T1000 (cell line): Measurements from ENCODE around the gene GPR31.
"Not testable (repeated sequence)": the region's sequence is repeated elsewhere in the genome, so short reads cannot be mapped to it uniquely, and the experiment has no call there.

Source experiments
- DNase-seq: peaks from one replicate; lab custom pipeline; 2025; ENCODE audit warnings: mixed read lengths; lab: John Stamatoyannopoulos, UW

Gene GPR31, protein sequence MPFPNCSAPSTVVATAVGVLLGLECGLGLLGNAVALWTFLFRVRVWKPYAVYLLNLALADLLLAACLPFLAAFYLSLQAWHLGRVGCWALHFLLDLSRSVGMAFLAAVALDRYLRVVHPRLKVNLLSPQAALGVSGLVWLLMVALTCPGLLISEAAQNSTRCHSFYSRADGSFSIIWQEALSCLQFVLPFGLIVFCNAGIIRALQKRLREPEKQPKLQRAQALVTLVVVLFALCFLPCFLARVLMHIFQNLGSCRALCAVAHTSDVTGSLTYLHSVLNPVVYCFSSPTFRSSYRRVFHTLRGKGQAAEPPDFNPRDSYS

GRCh38 chr6:167157863-167158262, at the start of gene GPR31:
GPR31 (minus strand) TSS chr6:167157980; CDS start chr6:167157831, 149 bp downstream.
- DNase-seq = no peak

GRCh38 chr6:167207527-167207926, 49.7 kb upstream of the GPR31 start:
- no peak for DNase-seq

DNA sequence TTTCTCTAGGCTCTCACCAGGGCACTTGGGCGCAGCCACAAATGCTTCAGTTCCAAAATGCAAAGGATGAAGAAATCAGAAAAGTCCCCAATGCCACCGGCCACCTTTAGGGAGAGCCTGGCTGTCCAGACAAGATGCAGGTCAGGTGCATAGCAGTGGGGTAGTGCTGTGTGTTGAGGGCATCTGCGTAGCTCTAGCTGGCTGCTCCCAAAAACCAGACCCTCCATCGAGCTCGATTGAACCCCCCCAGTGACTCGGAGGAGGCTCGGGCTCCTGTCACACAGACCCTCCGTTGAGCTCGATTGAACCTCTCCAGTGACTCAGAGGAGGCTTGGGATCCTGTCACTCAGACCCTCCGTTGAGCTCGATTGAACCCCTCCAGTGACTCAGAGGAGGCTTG, 47.5 kb upstream of the GPR31 start:
- DNase-seq = not testable (repeated sequence)

DNA sequence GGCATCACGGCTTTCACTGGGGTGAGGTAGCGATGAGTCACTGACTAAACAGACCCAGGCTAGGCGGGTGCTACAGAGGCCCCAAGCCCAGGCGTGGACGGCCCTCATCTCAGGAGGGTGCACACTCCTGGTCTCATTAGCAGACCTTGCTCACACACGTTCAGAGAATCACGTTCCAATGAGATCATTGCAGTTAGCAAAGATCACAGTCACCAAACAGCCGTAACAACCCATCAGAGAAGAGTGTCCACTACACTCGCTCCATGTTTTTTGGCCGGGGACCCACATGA, 46.2 kb upstream of the GPR31 start:
- DNase-seq = not testable (repeated sequence)

DNA sequence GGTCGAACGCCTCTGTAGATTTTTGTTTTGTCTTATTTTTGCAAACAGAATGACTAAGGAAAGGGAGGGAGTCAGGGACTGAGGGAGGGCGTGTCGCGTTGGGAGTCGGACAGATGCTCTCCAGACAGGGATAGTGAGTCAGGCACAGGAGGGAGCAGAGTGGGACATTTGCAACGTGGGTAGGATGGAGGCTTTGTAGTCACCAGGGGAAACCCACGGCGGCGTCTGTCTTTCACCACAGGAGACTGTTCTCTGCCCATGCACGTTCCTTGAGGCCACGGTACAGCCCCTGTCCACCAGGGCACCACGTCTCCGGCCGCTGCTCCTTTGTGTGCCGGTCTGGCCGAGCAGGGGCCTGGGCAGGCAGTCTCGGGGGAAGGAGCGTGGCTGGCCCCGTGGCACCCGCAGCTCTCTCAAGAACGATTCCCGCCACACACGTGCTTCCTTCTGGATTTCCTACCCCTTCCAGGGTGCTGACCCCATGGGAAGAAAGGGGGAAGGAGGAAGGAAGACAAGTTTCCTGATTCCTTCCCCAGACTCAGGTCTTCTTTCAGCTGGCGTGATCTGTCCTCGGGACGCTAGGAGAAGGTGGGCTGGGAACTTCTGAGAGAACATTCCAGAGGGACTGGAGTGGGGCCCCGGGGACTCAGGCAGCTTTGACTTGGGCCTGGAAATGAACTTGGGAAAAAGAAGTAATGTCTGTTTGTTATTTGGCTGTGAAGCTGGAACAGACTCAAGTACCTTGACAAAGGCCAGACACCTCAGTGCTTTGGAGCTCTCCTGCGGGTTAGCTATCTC, 45.7 kb upstream of the GPR31 start:
- not testable (repeated sequence) for DNase-seq

DNA sequence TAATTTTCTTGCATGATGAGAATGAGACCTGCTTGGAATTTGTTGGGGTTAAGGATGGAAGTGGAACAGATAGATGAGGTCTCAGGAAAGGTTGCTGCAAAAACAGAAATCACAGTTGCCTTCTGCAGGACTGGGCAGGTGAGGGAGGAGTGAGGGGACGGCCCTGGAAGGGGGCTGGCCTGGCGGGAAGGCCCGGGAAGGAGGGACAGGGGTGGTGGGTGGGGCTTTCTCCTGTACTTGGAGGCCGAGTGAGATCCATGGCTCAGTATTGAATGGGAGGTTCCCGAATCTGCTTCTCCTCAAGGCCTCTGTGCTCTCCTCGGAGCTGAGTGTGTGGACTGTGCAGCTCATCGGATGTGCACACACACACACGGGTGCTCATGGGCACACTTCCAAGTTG, 44.8 kb upstream of the GPR31 start:
- not testable (repeated sequence) for DNase-seq

- no peak for DNase-seq
These were observed 43.0 kb upstream of the GPR31 start for GRCh38 chr6:167200806-167201205.

DNA sequence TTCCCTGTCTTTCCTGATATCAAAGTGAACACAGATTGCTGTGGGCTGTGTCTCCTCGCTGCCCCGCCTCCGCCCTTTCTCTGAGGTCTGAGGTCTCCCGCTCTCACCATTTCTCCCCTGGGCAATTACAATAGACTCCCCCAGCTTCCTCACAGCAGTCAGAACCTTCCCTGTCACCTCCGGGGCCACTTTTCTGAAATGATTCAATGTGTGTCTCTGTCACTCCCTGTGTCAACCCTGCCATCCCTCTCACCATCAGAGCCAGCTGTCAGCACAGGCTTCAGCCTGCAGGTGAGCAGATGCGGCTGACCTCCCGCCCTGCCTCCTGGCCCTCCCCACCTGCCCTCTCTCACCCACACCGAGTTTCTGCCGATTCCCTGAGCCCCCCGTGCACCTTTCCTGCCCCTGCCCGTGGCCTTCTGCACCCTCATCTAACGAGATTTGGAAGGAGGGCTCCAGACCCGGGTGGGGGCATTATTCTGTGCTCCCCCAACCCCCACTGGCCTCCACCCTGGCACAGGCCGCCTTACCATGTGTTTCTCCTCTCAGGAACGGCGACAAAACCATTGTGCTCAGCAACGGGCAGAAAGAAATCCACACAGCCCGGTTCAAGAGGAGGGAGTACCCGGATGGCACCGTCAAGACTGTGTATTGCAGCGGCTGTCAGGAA, 38.3 kb upstream of the GPR31 start:
- not testable (repeated sequence) for DNase-seq

DNA sequence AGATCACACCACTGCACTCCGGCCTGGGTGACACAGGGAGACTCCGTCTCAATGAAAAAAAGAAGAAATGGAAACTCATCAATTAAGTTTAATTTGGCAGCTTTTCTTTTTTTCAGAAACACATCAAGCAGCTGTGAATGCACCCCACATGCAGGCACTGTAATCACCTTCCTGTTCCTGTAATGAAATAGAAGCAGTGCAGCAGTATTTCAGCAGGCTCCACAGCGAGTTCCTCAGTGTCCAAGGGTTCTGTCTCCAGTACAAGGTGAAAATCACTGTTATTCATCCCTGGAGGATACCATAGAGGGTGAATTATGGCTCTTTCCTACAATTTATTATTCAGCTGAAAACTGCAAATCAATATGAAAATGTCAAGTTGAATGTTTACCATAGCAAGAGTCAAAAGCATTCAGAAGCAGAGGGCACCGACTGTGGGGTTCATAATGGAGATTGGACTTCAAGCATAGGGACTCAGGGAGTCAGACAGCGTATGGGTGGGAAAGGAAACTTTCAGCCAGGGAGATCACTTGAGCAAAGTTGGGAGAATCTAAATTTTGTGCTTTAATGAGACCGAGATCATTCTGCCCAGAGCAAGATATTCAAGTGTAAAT, 35.8 kb upstream of the GPR31 start:
- not testable (repeated sequence) for DNase-seq

DNA sequence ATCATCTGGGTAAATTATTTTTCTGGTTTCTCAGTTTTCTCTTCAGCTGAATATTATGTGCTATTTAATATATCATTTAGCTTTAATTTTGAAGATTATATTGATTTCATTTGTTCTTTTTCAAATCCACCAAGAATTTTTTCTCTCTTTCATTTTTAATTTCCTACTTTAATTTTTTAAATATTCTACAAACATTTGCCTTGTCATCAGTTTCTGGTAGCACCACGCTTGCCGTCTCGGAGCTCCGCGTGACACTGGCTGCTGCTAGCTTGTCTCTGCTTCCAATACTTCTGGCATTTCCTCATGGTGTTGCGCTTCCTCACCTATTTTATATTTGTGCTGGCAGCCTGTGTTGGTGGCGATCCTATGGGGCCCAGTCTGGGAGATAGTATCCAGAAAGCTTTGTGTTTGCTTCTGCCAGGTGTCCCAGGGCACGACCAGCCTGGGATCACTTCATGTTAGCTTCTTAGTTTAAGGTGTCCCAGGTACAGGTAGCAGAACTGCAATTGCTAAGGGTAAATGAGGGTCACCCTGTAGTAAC, 33.3 kb upstream of the GPR31 start:
- DNase-seq = not testable (repeated sequence)

DNA sequence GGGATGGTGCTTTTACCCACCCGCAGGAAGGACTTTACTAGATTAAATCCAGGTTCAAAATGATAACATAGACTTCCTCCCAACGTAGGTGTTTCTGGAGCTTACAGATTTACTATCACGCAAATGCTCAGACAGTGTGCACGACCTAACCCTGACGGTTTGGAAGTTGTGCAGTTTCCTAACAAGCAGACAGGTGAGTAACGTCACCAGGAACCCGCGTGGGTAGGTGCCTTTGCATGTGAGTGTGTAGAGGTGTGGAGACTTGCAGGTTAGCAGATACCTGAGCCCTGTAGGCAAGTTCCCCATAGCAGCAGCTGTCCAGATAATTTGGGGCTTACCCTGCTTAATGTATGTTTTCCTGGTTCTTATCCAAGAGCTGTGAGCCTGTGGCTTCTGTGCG, 29.5 kb upstream of the GPR31 start:
- DNase-seq = not testable (repeated sequence)

DNA sequence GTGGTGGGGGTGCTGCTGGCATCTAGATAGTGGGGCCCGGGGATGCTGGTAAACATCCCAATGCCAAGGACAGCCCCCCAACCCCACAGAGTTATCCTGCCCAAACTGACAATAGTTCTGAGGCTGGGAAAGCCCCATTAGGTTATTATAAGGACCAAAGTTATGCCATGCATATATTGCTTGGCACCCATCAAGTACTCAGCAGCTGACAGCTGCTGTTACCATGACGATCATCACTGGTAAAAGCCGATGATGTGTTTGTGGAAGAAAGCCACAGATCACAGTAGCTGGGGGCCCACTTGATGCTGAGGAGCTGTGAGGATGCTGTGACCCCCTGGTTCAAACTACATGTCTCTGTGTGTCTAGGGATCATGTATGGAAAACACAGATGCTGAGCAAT, 27.3 kb upstream of the GPR31 start:
- DNase-seq = not testable (repeated sequence)

DNA sequence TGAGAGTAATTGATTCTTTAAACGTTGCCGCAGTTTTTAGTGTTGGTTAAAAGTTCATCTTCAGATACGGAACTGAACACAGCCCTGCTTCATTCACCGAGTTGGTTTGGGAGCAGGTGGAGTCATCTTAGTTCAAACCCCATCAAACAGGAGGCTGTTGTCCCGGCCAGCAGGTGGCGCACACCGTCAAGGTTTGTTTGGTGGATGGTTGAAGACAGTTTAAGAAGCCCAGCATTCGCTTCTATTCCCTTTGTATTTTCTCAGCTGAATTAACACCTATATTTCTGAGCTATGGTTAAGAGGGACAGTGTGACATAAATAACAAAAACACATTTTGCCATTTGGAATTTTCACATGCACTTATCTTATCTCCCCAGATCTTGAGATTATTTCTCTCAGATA, 25.1 kb upstream of the GPR31 start:
- DNase-seq = not testable (repeated sequence)

- DNase-seq = not testable (repeated sequence)
These were observed 23.6 kb upstream of the GPR31 start for GRCh38 chr6:167181351-167181750.

GRCh38 chr6:167180086-167180485, 22.3 kb upstream of the GPR31 start:
- not testable (repeated sequence) for DNase-seq

GRCh38 chr6:167178896-167179655, 21.3 kb upstream of the GPR31 start:
- not testable (repeated sequence) for DNase-seq

GRCh38 chr6:167177271-167177670, 19.5 kb upstream of the GPR31 start:
- DNase-seq = not testable (repeated sequence)

GRCh38 chr6:167172011-167172410, 14.2 kb upstream of the GPR31 start:
- DNase-seq = not testable (repeated sequence)

- not testable (repeated sequence) for DNase-seq
These were observed 13.5 kb upstream of the GPR31 start for GRCh38 chr6:167171300-167171699.

- not testable (repeated sequence) for DNase-seq
These were observed 12.1 kb upstream of the GPR31 start for GRCh38 chr6:167169867-167170266.

GRCh38 chr6:167168296-167168695, 10.5 kb upstream of the GPR31 start:
- DNase-seq = not testable (repeated sequence)
